Neural progenitor cell (in vitro differentiated cells): ENCODE data around the gene XAB2. TPM values are rescaled to one million over a fixed set of nuclear protein-coding genes. Genes with fewer than 3 reads are reported as not detected.

ENCODE experiments used
- DNase-seq: peaks from one replicate; pipeline ENCODE4 v3.0.0-alpha.2; 2016; ENCODE audit warnings: low spot score
- H2AFZ ChIP-seq: fragments of 200-600 bp; sonication (generic); replicated peaks from 2 replicates; pipeline ENCODE4 v1.6.1; 2016; ENCODE audit warnings: antibody characterized with exemption
- H3F3A ChIP-seq: fragments of 200-600 bp; sonication (generic); 2 replicates; pipeline ENCODE4 v1.6.1; 2016; ENCODE audit warnings: antibody characterized with exemption, low read depth
- H3K27ac ChIP-seq: fragments of 200-600 bp; sonication (generic); 2 replicates; pipeline ENCODE4 v1.5.1; 2016; ENCODE audit warnings: mild to moderate bottlenecking
- H3K27me3 ChIP-seq: fragments of 200-600 bp; sonication (generic); 2 replicates; pipeline ENCODE4 v1.6.1; 2016; ENCODE audit warnings: mild to moderate bottlenecking, moderate library complexity
- H3K36me3 ChIP-seq: fragments of 200-600 bp; sonication (generic); 2 replicates; pipeline ENCODE4 v1.5.1; 2016
- H3K4me1 ChIP-seq: fragments of 200-600 bp; sonication (generic); 2 replicates; pipeline ENCODE4 v1.6.1; 2016; ENCODE audit warnings: mixed run types
- H3K4me2 ChIP-seq: fragments of 200-600 bp; sonication (generic); 2 replicates; pipeline ENCODE4 v1.6.1; 2016
- H3K4me3 ChIP-seq: fragments of 200-600 bp; sonication (generic); 2 replicates; pipeline ENCODE4 v1.5.1; 2016
- H3K79me2 ChIP-seq: fragments of 200-600 bp; sonication (generic); 2 replicates; pipeline ENCODE4 v1.6.1; 2016; ENCODE audit warnings: low read depth
- H3K9ac ChIP-seq: fragments of 200-600 bp; sonication (generic); 2 replicates; pipeline ENCODE4 v1.6.1; 2016
- H3K9me3 ChIP-seq: fragments of 200-600 bp; sonication (generic); 2 replicates; pipeline ENCODE4 v1.5.1; 2016; ENCODE audit warnings: low read depth
- H4K20me1 ChIP-seq: fragments of 200-600 bp; sonication (generic); 2 replicates; pipeline ENCODE4 v1.6.1; 2016; ENCODE audit warnings: low read depth
- H3K27ac Mint-ChIP-seq: 3 replicates; pipeline ENCODE4 v1.8.0; 2021; ENCODE audit warnings: mixed read lengths
- H3K27me3 Mint-ChIP-seq: 2 replicates; pipeline ENCODE4 v1.8.0; 2022; ENCODE audit warnings: low read depth, mild to moderate bottlenecking, inconsistent platforms, moderate library complexity, mixed read lengths; ENCODE audit not compliant: insufficient read depth
- H3K36me3 Mint-ChIP-seq: 3 replicates; pipeline ENCODE4 v1.8.0; 2021; ENCODE audit warnings: mixed read lengths
- H3K4me1 Mint-ChIP-seq: 3 replicates; pipeline ENCODE4 v1.8.0; 2021; ENCODE audit warnings: mixed read lengths
- H3K4me3 Mint-ChIP-seq: 3 replicates; pipeline ENCODE4 v1.8.0; 2021; ENCODE audit warnings: mild to moderate bottlenecking, moderate library complexity, mixed read lengths
- H3K9me3 Mint-ChIP-seq: 3 replicates; pipeline ENCODE4 v1.8.0; 2020; ENCODE audit warnings: mixed read lengths
- CTCF ChIP-seq: fragments of 200-600 bp; sonication (generic); IDR thresholded peaks from 2 replicates; pipeline ENCODE4 v1.5.1; 2017; ENCODE audit warnings: antibody characterized with exemption, mild to moderate bottlenecking
- EZH2 ChIP-seq: fragments of 200-600 bp; sonication (generic); IDR thresholded peaks from 2 replicates; pipeline ENCODE4 v1.6.1; 2017; ENCODE audit warnings: antibody characterized with exemption, mild to moderate bottlenecking, moderate library complexity
- EZH2phosphoT487 ChIP-seq: fragments of 200-600 bp; sonication (generic); IDR thresholded peaks from 2 replicates; pipeline ENCODE4 v1.6.1; 2017; ENCODE audit warnings: antibody characterized with exemption
- total RNA-seq: library from RNA; depleted of rRNA; stranded (reverse); fragments of >200 nt; gene quantifications from 2 replicates; pipeline ENCODE4 v1.2.3, GENCODE V29; 2015; ENCODE audit warnings: low replicate concordance

Gene XAB2
- total RNA-seq, 1 donor from 2014 or later, result 30.9 TPM

GRCh38 chr19:7635670-7636069 is 6.3 kb upstream of the XAB2 start:
- Mint-ChIP-seq H3K4me3 (peak overlapping the region; percentile 42), H3K27ac (no peak overlapping the region)

GRCh38 chr19:7633698-7634097 is 4.4 kb upstream of the XAB2 start, which contains the start of gene PCP2:
Gene PCP2, minus strand, starts transcription at chr19:7633719. Its CDS starts 262 bp downstream, at chr19:7633457.
- Histone ChIP-seq H3K79me2 (peaks cover 32% of the 10 kb centered on the region), H3K4me1 (peaks cover 5% of the 10 kb centered on the region), H4K20me1 (no peaks in the 10 kb centered on the region), H3K4me2 (no peak within 1 kb of the TSS), H3K4me3 (no peak within 1 kb of the TSS), H3K27ac (no peak within 1 kb of the TSS), H3K9ac (no peak within 1 kb of the TSS), H3K9me3 (no peaks in the 10 kb centered on the region), H3F3A (peaks cover 12% of the 10 kb centered on the region), H3K36me3 (no peaks in the 10 kb centered on the region), H2AFZ (no peak within 1 kb of the TSS), H3K27me3 (peaks cover 26% of the 10 kb centered on the region)
- H3K36me3 Mint-ChIP-seq, result peaks cover 6% of the 10 kb centered on the region
- peak within 1 kb of the TSS; percentile 53 for H3K27ac Mint-ChIP-seq
- H3K27me3 Mint-ChIP-seq, result peaks cover 16% of the 10 kb centered on the region
- no peak for DNase-seq
- TF ChIP-seq EZH2phosphoT487, result no peak
- no peak for TF ChIP-seq CTCF
- peak within 1 kb of the TSS; percentile 3 for H3K4me3 Mint-ChIP-seq
- H3K9me3 Mint-ChIP-seq, result no peaks in the 10 kb centered on the region
- peaks cover 23% of the 10 kb centered on the region for H3K4me1 Mint-ChIP-seq

More at GRCh38 chr19:7635670-7636069, 6.3 kb upstream of the XAB2 start:
- Mint-ChIP-seq H3K4me1 (peaks cover 4% of the 10 kb centered on the region), H3K36me3 (no peaks in the 10 kb centered on the region), H3K27me3 (peaks cover 23% of the 10 kb centered on the region), H3K9me3 (no peaks in the 10 kb centered on the region)
- Histone ChIP-seq H2AFZ (no peak overlapping the region), H3K9me3 (no peaks in the 10 kb centered on the region), H4K20me1 (no peaks in the 10 kb centered on the region), H3K36me3 (no peaks in the 10 kb centered on the region), H3K4me2 (no peak overlapping the region), H3F3A (peaks cover 22% of the 10 kb centered on the region), H3K27ac (no peak overlapping the region), H3K79me2 (peaks cover 15% of the 10 kb centered on the region), H3K4me3 (no peak overlapping the region), H3K4me1 (peaks cover 1% of the 10 kb centered on the region), H3K9ac (no peak overlapping the region), H3K27me3 (peaks cover 26% of the 10 kb centered on the region)
- TF ChIP-seq EZH2phosphoT487, result no peak
- no peak for TF ChIP-seq EZH2
- TF ChIP-seq CTCF, result no peak
- DNase-seq, result no peak

GRCh38 chr19:7632340-7633203 is 3.2 kb upstream of the XAB2 start:
- peaks cover 19% of the 10 kb centered on the region for H3K27me3 Mint-ChIP-seq
- no peaks in the 10 kb centered on the region for H3K9me3 ChIP-seq

More at GRCh38 chr19:7632340-7633203, 3.2 kb upstream of the XAB2 start:
- H3F3A ChIP-seq, result peaks cover 12% of the 10 kb centered on the region
- Mint-ChIP-seq H3K27ac (no peak overlapping the region), H3K4me1 (peaks cover 32% of the 10 kb centered on the region), H3K36me3 (peaks cover 6% of the 10 kb centered on the region), H3K4me3 (no peak overlapping the region), H3K9me3 (no peaks in the 10 kb centered on the region)
- peaks cover 26% of the 10 kb centered on the region for H3K27me3 ChIP-seq
- no peaks in the 10 kb centered on the region for H3K36me3 ChIP-seq
- H3K4me1 ChIP-seq, result peaks cover 5% of the 10 kb centered on the region
- H3K4me2 ChIP-seq, result no peak overlapping the region
- H4K20me1 ChIP-seq, result peaks cover 6% of the 10 kb centered on the region
- peaks cover 43% of the 10 kb centered on the region for H3K79me2 ChIP-seq
- DNase-seq, result no peak
- no peak overlapping the region for H3K27ac ChIP-seq
- H3K4me3 ChIP-seq, result no peak overlapping the region
- H3K9ac ChIP-seq, result no peak overlapping the region
- no peak for TF ChIP-seq EZH2phosphoT487
- no peak for TF ChIP-seq CTCF
- TF ChIP-seq EZH2, result no peak
- no peak overlapping the region for H2AFZ ChIP-seq
